BLaER1 (cell line): ENCODE measurements around the gene C1S.
A peak's percentile ranks its signal among the peaks of the same experiment; 100 is the strongest.
"Not testable (repeated sequence)": the region's sequence is repeated elsewhere in the genome, so short reads cannot be mapped to it uniquely, and the experiment has no call there.

Experiments
- H3K27ac ChIP-seq: shearing (Covaris generic); formaldehyde crosslinking; 2 replicates; pipeline ENCODE4 v1.8.1; 2022
- H3K27me3 ChIP-seq: shearing (Covaris generic); formaldehyde crosslinking; 2 replicates; pipeline ENCODE4 v1.8.1; 2022
- H3K36me3 ChIP-seq: shearing (Covaris generic); formaldehyde crosslinking; 2 replicates; pipeline ENCODE4 v1.8.1; 2022
- H3K4me1 ChIP-seq: shearing (Covaris generic); formaldehyde crosslinking; 2 replicates; pipeline ENCODE4 v1.8.1; 2022
- H3K4me2 ChIP-seq: shearing (Covaris generic); formaldehyde crosslinking; 2 replicates; pipeline ENCODE4 v1.8.1; 2022
- H3K4me3 ChIP-seq: shearing (Covaris generic); formaldehyde crosslinking; 2 replicates; pipeline ENCODE4 v1.8.1; 2022
- H3K9ac ChIP-seq: shearing (Covaris generic); formaldehyde crosslinking; 2 replicates; pipeline ENCODE4 v1.8.1; 2022
- H3K9me3 ChIP-seq: shearing (Covaris generic); formaldehyde crosslinking; 2 replicates; pipeline ENCODE4 v1.8.1; 2022
- H4K20me1 ChIP-seq: shearing (Covaris generic); formaldehyde crosslinking; 2 replicates; pipeline ENCODE4 v1.8.1; 2022
- Cebpa-rat ChIP-seq: shearing (Covaris generic); IDR thresholded peaks from 2 replicates; pipeline ENCODE4 v1.8.1; 2022

The C1S gene

DNA sequence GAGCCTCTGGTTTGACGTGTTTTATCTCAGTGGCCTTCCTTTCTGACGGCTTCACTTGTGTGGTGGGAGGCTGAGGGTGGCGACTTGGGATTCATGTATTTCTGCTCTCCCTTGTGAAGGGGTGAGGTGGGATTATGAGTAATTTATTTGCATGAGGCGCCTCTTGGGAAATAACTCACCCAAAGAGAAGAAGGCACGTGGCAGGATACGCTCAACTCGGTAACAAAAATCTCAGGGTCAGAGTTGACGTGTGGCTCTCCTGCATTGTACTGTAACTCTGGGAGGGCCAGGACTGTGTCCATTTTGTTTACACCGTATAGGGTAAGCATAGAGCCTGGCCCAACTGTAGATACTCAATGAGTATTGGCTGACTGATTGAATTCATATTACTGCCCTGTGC, 14.6 kb upstream of the C1S start:
- H3K4me3 ChIP-seq, result no peak overlapping the region
- TF ChIP-seq Cebpa-rat, result no peak
- H3K27ac ChIP-seq, result no peak overlapping the region
- peak overlapping the region; percentile 77; the same call in 1 of the 2 replicates for H3K4me2 ChIP-seq
- H3K4me1 ChIP-seq, result peaks cover 30% of the 10 kb centered on the region
- no peak overlapping the region for H3K9ac ChIP-seq
- no peaks in the 10 kb centered on the region for H4K20me1 ChIP-seq
- H3K9me3 ChIP-seq, result no peaks in the 10 kb centered on the region
- no peaks in the 10 kb centered on the region for H3K27me3 ChIP-seq
- H3K36me3 ChIP-seq, result no peaks in the 10 kb centered on the region

DNA sequence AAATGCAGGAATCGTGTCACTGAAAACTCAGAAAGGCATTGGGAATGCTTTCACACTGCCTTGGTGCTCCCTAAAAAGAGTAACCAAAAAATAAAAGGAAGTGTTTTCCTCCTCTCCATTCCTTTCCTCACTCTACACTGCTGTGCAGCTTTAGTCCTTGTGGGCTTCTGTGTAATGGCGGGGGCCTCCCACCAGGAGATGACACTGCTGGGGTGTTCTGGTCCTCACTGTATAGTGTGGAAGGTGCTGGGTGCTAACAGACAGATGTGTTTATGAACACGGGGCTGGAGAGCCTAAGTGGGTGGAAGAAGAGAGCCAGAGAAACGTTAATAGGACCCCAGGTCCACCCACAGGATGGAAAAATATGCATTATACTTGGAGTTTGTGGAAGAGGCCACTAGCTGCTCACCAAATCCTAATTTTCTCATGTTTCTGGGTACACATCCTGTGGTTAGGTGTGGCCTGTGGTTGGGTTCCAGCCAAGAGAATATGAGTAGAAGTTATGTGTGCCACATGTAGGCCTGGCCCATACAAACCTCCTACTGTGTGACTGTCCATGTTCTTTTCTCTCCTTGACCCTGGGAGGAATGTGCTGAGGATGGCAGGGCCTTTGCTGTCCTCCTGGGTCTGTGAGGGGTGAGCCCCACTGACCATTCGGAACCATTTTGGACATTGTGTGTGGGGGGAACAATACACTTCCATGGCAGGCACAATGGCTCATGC, 14.0 kb upstream of the C1S start:
- no peak overlapping the region for H3K9ac ChIP-seq
- H3K27me3 ChIP-seq, result no peaks in the 10 kb centered on the region
- H3K27ac ChIP-seq, result peak overlapping the region; percentile 5; the same call in 1 of the 2 replicates
- no peaks in the 10 kb centered on the region for H3K36me3 ChIP-seq
- H3K4me1 ChIP-seq, result peaks cover 30% of the 10 kb centered on the region
- TF ChIP-seq Cebpa-rat, result no peak
- H3K4me2 ChIP-seq, result peak overlapping the region; percentile 77
- no peak overlapping the region for H3K4me3 ChIP-seq
- H4K20me1 ChIP-seq, result no peaks in the 10 kb centered on the region
- no peaks in the 10 kb centered on the region for H3K9me3 ChIP-seq

DNA sequence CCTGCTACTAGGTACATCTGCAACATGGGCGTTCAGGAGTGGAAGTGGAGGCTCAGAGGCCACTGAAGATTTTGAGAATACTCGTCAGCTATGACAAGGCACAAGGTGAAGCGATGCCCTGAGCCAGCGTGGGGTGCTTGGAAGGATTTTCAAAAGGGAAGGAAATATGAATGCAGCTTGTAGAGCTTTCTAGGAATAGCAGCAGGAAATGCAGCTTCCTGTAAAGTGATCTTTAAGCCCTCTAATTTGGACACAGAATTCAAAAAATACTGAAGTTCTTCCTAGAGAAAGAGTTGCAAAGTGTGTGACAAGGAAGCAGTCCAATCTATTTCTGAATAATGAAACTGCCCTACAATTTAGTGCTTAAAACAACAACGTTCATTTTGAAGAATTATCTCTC, 13.2 kb upstream of the C1S start:
- no peaks in the 10 kb centered on the region for H4K20me1 ChIP-seq
- peak overlapping the region; percentile 77 for H3K4me2 ChIP-seq
- peak overlapping the region; percentile 5; the same call in 1 of the 2 replicates for H3K9ac ChIP-seq
- no peak for TF ChIP-seq Cebpa-rat
- no peaks in the 10 kb centered on the region for H3K36me3 ChIP-seq
- H3K27me3 ChIP-seq, result no peaks in the 10 kb centered on the region
- no peaks in the 10 kb centered on the region for H3K9me3 ChIP-seq
- peaks cover 30% of the 10 kb centered on the region for H3K4me1 ChIP-seq
- peak overlapping the region; percentile 5; the same call in 1 of the 2 replicates for H3K27ac ChIP-seq
- no peak overlapping the region for H3K4me3 ChIP-seq

DNA sequence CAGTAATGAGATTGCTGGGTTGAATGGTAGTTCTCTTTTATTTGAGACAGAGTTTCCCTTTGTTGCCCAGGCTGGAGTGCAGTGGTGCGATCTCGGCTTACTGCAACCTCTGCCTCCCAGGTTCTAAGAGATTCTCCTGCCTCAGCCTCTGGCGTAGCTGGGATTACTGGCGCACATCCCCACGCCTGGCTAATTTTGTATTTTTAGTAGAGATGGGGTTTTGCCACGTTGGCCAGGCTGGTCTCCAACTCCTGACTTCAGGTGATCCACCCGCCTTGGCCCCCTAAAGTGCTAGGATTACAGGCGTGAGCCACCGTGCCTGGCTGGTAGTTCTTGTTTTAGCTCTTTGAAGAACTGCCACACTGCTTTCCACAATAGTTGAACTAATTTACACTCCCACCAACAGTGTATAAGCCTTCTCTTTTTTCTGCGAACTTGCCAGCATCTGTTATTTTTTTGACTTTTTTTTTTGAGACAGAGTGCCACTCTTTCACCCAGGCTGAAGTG, 11.0 kb upstream of the C1S start:
- not testable (repeated sequence) for H3K27ac ChIP-seq, H3K4me2 ChIP-seq, H4K20me1 ChIP-seq, H3K9ac ChIP-seq, H3K27me3 ChIP-seq, H3K36me3 ChIP-seq, H3K4me3 ChIP-seq, H3K9me3 ChIP-seq
- peaks cover 30% of the 10 kb centered on the region for H3K4me1 ChIP-seq

DNA sequence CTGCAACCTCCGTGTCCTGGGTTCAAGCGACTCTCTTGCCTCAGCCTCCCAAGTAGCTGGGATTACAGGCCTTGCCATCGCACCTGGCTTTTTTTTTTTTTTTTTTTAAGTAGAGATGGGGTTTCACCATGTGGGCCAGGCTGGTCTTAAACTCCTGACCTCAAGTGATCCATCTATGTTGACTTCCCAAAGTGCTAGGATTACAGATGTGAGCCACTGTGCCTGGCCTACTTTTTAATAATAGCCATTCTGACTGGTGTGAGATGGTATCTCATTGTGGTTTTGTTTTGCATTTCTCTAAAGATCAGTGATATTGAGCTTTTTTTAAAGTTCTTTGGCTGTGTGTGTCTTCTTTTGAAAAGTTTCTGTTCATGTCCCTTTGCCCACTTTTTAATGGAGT, 10.5 kb upstream of the C1S start:
- not testable (repeated sequence) for H3K27ac ChIP-seq

DNA sequence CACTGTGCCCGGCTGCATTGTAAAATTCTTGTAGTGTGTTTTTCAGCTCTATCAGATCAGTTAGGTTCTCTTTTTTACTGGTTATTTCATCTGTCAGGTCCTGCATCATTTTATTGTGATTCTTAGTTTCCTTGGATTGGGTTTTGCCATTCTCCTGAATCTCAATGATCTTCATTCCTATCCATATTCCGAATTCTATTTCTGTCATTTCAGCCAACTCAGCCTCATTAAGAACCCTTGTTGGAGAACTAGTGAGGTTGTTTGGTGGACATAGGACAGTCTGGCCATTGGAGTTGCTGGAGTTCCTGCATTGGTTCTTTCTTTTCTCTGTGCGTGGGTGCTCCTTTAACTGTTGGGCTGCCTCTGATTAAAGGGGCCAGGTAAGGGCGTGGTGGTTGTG, 5.6 kb upstream of the C1S start:
- Histone ChIP-seq H3K4me3 (no peak overlapping the region), H3K36me3 (no peaks in the 10 kb centered on the region), H4K20me1 (no peaks in the 10 kb centered on the region), H3K27ac (no peak overlapping the region), H3K9me3 (no peaks in the 10 kb centered on the region), H3K9ac (no peak overlapping the region), H3K27me3 (no peaks in the 10 kb centered on the region), H3K4me2 (no peak overlapping the region), H3K4me1 (no peaks in the 10 kb centered on the region)
- no peak for TF ChIP-seq Cebpa-rat

More for the DNA sequence above, 10.5 kb upstream of the C1S start:
- H4K20me1 ChIP-seq, H3K27me3 ChIP-seq, H3K9me3 ChIP-seq, H3K4me3 ChIP-seq, H3K36me3 ChIP-seq, H3K9ac ChIP-seq, H3K4me2 ChIP-seq: not testable (repeated sequence)
- peaks cover 30% of the 10 kb centered on the region for H3K4me1 ChIP-seq

DNA sequence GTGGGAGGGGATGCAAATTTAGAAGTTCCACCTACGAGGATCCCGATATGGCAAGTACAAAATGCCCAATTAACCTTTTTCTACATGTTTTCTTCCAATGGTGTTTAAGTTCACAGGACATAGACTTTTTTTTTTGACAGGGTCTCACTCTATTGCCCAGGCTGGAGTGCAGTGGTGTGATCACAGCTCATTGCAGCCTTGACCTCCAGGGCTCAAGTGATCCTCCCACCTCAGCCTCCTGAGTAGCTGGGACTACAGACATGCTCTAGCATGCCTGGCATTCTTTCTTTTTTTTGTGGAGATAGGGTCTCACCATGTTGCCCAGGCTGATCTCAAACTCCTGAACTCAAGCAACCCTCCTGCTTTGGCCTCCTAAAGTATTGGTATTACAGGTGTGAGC, 4.8 kb upstream of the C1S start:
- H3K27me3 ChIP-seq, H3K36me3 ChIP-seq, H4K20me1 ChIP-seq, H3K9me3 ChIP-seq, H3K4me1 ChIP-seq, H3K9ac ChIP-seq, H3K4me3 ChIP-seq, H3K4me2 ChIP-seq, H3K27ac ChIP-seq: not testable (repeated sequence)

DNA sequence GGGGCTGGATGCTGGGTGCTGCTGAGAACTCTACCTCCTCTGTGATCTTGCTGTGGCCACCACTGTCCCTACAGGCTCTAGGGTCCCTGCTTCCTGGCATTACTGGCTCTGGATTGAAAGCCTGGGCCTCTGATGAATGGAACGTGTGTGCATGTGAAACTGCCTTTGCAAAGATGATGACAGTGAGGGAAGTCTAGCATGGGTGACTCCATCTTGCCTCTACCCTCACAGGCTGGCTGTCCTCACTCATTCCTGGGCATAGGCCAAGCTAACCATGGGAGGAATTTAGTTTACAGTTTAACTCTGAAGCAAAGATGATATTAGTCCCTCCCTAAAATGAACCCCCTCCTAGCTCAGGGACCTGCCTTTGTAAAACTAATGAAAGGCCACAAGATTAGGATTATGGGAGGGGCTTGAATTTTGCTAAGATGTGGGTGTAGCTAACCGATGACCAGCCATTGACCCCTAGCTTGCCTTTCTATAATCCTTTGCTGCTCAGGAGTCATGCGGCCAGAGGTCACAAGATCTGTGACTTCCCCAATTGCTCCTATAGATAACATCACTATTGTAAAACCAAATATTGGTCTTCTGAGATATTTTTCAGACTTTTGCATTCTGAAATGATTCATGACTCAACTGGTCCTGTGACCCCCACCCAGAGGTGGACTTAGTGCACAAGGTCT, 2.2 kb upstream of the C1S start:
- no peaks in the 10 kb centered on the region for H3K27me3 ChIP-seq
- no peak overlapping the region for H3K4me2 ChIP-seq
- H3K27ac ChIP-seq, result no peak overlapping the region
- TF ChIP-seq Cebpa-rat, result no peak
- H3K4me3 ChIP-seq, result no peak overlapping the region
- H3K9ac ChIP-seq, result no peak overlapping the region
- H4K20me1 ChIP-seq, result no peaks in the 10 kb centered on the region
- H3K36me3 ChIP-seq, result no peaks in the 10 kb centered on the region
- no peaks in the 10 kb centered on the region for H3K9me3 ChIP-seq
- H3K4me1 ChIP-seq, result no peaks in the 10 kb centered on the region

DNA sequence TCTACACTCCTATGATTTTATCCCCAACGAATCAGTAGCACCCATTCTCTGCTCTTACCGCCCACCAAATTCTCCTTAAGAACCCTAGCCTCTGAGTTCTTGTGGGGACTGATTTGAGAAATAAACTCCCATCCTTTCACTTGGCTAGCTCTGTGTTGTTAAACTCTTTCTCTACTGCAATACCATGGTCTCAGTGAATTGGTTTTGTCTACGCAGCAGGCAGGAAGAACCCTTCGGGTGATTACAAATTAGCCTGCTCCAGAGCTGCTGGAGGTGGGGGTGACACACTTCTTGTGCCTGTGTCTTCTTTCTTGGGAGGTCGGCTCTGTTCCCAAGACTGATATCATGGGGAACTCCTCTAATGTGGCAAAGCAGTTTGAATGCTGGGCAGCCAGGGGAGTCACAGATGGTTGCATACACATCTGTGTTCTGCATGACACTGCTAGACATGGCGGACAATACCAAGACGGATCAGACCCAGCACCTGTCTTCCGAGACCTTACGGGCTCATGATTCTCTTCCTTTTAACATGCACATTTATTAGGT, 1.6 kb upstream of the C1S start:
- no peak for TF ChIP-seq Cebpa-rat
- no peaks in the 10 kb centered on the region for H3K4me1 ChIP-seq
- no peak overlapping the region for H3K4me2 ChIP-seq
- no peak overlapping the region for H3K4me3 ChIP-seq
- no peak overlapping the region for H3K27ac ChIP-seq
- H3K9me3 ChIP-seq, result no peaks in the 10 kb centered on the region
- H3K36me3 ChIP-seq, result no peaks in the 10 kb centered on the region
- H4K20me1 ChIP-seq, result no peaks in the 10 kb centered on the region
- H3K27me3 ChIP-seq, result no peaks in the 10 kb centered on the region
- H3K9ac ChIP-seq, result no peak overlapping the region

DNA sequence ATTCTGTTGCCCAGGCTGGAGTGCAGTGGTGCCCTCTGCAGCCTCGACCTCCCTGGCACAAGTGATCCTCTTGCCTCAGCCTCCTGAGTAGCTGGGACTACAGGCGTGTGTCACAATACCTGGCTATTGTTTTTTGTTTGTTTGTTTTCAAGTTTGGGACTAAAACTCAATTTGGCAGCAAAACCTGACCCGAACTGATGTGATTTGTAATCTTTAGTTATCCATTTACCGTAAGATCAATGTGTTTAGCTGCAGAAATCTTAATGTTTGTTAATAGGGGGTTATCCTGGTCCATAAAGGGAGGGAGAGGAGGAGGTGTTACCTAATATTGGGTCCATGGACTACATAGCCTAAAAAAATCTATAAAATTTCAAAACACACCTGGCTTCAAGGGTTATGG, 738 bp upstream of the C1S start:
- H3K27ac ChIP-seq, result no peak overlapping the region
- H4K20me1 ChIP-seq, result no peaks in the 10 kb centered on the region
- peaks cover 7% of the 10 kb centered on the region for H3K4me1 ChIP-seq
- H3K36me3 ChIP-seq, result no peaks in the 10 kb centered on the region
- no peak overlapping the region for H3K4me3 ChIP-seq
- no peak overlapping the region for H3K9ac ChIP-seq
- H3K4me2 ChIP-seq, result no peak overlapping the region
- H3K27me3 ChIP-seq, result no peaks in the 10 kb centered on the region
- H3K9me3 ChIP-seq, result no peaks in the 10 kb centered on the region
- no peak for TF ChIP-seq Cebpa-rat
